Endothelial cell (in vitro differentiated cells): ENCODE results near the gene SEPTIN10. TPM values are rescaled to one million over a fixed set of nuclear protein-coding genes. Genes with fewer than 3 reads are reported as not detected.

Experiments
- DNase-seq: peaks from one replicate; pipeline ENCODE4 v3.0.0; 2021; ENCODE audit warnings: low spot score
- H3K27ac Mint-ChIP-seq: one replicate; pipeline ENCODE4 v1.8.0; 2021; ENCODE audit warnings: mixed read lengths, inconsistent platforms; ENCODE audit not compliant: unreplicated experiment
- H3K27me3 Mint-ChIP-seq: one replicate; pipeline ENCODE4 v1.8.0; 2021; ENCODE audit warnings: mild to moderate bottlenecking, moderate library complexity, mixed read lengths, inconsistent platforms; ENCODE audit not compliant: unreplicated experiment
- H3K36me3 Mint-ChIP-seq: one replicate; pipeline ENCODE4 v1.8.0; 2021; ENCODE audit warnings: mild to moderate bottlenecking, low read depth, mixed read lengths, inconsistent platforms; ENCODE audit not compliant: unreplicated experiment
- H3K4me1 Mint-ChIP-seq: one replicate; pipeline ENCODE4 v1.8.0; 2021; ENCODE audit warnings: mild to moderate bottlenecking, mixed read lengths, inconsistent platforms; ENCODE audit not compliant: unreplicated experiment
- H3K4me3 Mint-ChIP-seq: one replicate; pipeline ENCODE4 v1.8.0; 2021; ENCODE audit warnings: mild to moderate bottlenecking, mixed read lengths, inconsistent platforms; ENCODE audit not compliant: unreplicated experiment
- H3K9me3 Mint-ChIP-seq: one replicate; pipeline ENCODE4 v1.8.0; 2021; ENCODE audit warnings: mixed read lengths, inconsistent platforms; ENCODE audit not compliant: unreplicated experiment
- total RNA-seq: library from RNA; stranded (reverse); fragmentation: NEBNext Ultra II Directional; extraction: Animal tissue kit (Norgen Biotek cat#: 25700); gene quantifications from one replicate; pipeline ENCODE4 v1.2.1, GENCODE V29; 2021; ENCODE audit not compliant: unreplicated experiment
- TF ChIP-seq, protein P1 (sequence below): fragments of 200-600 bp; sonication (generic); IDR thresholded peaks from one replicate; pipeline ENCODE4 v1.5.0; 2021; ENCODE audit warnings: antibody characterized with exemption; ENCODE audit not compliant: unreplicated experiment

The SEPTIN10 gene
- total RNA-seq, 1 donor from 2014 or later: 69.8 TPM

DNA sequence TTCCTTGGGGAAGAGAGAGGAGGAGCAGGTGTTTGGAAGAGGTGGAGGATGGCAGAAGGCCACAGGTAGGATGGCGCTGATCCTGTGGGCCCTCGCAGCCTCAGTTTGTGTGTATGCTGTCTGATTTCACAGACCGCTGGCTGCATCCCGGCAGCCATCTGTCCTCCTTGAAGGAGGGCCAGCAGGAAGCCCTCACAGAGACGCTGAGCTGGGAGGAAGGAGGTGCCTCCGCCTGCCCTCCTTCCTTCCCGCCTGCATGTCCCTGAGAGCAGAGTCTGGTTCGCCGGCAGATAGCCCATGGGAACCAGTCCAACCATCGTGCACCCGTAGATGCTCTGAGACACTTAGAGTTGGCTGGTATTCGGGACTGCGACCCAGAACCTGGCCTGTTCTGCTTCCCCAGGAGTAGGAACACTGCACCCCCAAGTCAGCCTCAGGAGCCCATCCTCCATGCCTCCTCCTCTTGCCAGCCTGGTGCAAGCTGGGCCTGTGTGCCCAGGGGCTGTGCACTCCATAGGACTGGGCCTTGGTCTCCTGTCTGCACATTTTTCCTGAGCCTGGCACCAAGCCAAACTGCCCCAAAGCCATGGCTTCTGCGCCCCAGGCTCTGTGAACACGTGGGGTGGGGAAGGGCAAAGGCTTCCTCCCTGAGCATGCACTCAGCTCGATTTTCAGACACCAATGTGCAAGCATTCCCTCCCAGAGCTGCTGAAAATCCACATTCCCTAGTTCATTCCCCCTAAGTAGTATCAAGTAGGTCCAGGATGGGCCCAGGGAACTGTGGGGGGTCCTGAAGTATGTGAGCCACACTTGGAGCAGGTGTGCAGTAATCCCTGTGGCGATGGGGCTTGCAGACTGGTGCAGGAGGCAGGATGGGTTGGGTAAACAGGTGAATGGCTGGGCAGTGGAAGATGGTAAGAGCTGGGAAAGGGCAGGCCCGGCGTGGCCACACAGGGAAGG, 115.6 kb downstream of the SEPTIN10 start:
- DNase-seq: no peak
- Mint-ChIP-seq H3K27ac (no peak overlapping the region), H3K36me3 (peaks cover 11% of the 10 kb centered on the region), H3K4me1 (peaks cover 15% of the 10 kb centered on the region), H3K4me3 (no peak overlapping the region), H3K27me3 (peaks cover 3% of the 10 kb centered on the region), H3K9me3 (no peaks in the 10 kb centered on the region)
- TF ChIP-seq, protein P1, sequence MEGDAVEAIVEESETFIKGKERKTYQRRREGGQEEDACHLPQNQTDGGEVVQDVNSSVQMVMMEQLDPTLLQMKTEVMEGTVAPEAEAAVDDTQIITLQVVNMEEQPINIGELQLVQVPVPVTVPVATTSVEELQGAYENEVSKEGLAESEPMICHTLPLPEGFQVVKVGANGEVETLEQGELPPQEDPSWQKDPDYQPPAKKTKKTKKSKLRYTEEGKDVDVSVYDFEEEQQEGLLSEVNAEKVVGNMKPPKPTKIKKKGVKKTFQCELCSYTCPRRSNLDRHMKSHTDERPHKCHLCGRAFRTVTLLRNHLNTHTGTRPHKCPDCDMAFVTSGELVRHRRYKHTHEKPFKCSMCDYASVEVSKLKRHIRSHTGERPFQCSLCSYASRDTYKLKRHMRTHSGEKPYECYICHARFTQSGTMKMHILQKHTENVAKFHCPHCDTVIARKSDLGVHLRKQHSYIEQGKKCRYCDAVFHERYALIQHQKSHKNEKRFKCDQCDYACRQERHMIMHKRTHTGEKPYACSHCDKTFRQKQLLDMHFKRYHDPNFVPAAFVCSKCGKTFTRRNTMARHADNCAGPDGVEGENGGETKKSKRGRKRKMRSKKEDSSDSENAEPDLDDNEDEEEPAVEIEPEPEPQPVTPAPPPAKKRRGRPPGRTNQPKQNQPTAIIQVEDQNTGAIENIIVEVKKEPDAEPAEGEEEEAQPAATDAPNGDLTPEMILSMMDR: no peak

DNA sequence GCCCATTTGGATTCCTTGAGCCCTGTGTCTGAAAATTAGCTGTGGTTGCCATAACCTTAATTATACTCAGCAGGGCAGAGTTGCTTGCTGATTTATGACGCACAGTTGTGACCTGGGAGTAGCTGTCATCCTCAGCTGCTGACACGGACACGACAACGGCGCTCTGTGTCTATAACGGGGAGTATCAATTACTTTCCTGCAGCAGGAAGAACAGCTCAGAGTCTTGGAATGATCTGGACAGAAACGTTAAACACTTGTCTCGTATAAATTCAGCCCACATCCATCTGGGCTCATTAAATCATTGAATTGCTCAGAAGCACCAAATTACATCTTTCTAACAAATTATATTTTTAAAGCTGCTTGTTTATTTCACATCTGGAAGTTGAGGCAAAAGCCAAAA, 116.3 kb downstream of the SEPTIN10 start:
- no peaks in the 10 kb centered on the region for H3K9me3 Mint-ChIP-seq
- H3K36me3 Mint-ChIP-seq: peaks cover 11% of the 10 kb centered on the region
- TF ChIP-seq, protein P1: no peak
- H3K4me3 Mint-ChIP-seq: no peak overlapping the region
- H3K4me1 Mint-ChIP-seq: peaks cover 15% of the 10 kb centered on the region
- peaks cover 3% of the 10 kb centered on the region for H3K27me3 Mint-ChIP-seq
- no peak overlapping the region for H3K27ac Mint-ChIP-seq
- DNase-seq: no peak

DNA sequence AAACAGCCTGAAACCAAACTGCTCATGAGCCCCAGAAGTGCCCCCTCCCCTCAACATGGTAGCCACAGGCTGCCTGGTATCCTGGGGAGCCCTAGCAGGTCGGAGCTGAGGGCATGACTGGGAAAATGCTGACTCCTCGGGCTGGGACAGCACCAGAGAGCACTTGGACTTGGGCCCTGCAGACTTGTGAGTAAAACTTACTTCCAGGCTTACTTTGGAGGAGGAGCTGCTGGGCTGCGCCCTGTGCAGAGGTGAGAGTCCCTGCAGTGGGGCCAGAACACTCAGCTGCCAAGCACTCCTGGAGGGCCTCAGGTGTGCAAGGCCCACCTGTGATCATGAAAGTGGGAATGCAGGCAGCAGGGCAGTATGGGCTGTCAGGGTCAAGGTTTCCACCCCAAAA, 119.4 kb downstream of the SEPTIN10 start:
- Mint-ChIP-seq H3K4me1 (peaks cover 15% of the 10 kb centered on the region), H3K27ac (no peak overlapping the region), H3K27me3 (peaks cover 2% of the 10 kb centered on the region), H3K36me3 (peaks cover 10% of the 10 kb centered on the region), H3K4me3 (no peak overlapping the region), H3K9me3 (no peaks in the 10 kb centered on the region)
- TF ChIP-seq, protein P1: no peak
- DNase-seq: no peak

DNA sequence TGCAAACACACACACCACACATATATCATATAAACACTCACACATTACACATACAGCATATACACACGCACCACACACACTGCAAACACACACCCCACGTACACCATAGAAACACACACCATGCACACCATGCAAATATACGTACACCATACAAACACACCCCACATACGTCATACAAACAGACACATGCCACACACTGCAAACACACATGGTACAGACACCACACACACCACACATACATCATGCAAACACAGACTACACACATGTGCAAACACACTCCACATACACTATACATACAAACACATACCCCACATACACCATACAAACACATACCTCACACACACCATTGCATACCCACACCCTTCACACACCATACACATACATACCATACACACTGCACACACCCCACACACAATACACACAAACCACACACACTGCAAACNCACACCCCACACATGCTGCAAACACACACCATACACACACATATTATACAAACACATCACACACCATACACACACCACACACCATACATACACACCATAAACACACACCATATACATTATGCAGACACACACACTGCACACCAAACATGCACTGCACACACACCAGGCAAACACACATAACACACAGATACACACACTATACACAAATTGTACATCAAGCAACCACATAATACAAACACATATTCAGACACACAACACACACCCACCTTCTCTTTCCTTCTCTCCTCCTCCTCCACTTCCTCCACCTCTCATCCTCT, 120.4 kb downstream of the SEPTIN10 start:
- Mint-ChIP-seq H3K4me3 (no peak overlapping the region), H3K4me1 (peaks cover 12% of the 10 kb centered on the region), H3K27me3 (peaks cover 2% of the 10 kb centered on the region), H3K27ac (no peak overlapping the region), H3K9me3 (no peaks in the 10 kb centered on the region), H3K36me3 (peaks cover 7% of the 10 kb centered on the region)
- no peak for DNase-seq
- TF ChIP-seq, protein P1: no peak

Other genes with a start within 250 kb of the SEPTIN10 start
- gene SOWAHC, start 398 bp upstream of the SEPTIN10 start, total RNA-seq: 2.2 TPM
- 48.9 TPM for gene RGPD5, start 180.3 kb upstream of the SEPTIN10 start, total RNA-seq